HCT116 (cell line): Measurements from ENCODE around the gene CNOT10.

ENCODE experiments used
- POLR2A ChIP-seq: IDR thresholded peaks from 2 replicates; pipeline ENCODE4 v1.7.0; 2011; ENCODE audit warnings: borderline replicate concordance; ENCODE audit not compliant: insufficient read depth, insufficient read length; ENCODE audit errors: extremely low read depth
- TF ChIP-seq, protein P1 (sequence below), 3 experiments: fragments of 200-600 bp in 1 of 3; sonication (generic) in 1 of 3; IDR thresholded peaks in 2 of 3; conservative IDR thresholded peaks in 1 of 3; 2 replicates each; pipeline ENCODE4 v1.5.1; 2012 to 2017; ENCODE audit warnings: low read depth in 2 of 3, low read length in 2 of 3, antibody characterized with exemption in 1 of 3, borderline replicate concordance in 1 of 3, control low read depth in 1 of 3, mild to moderate bottlenecking in 1 of 3, mixed read lengths in 1 of 3, mixed run types in 1 of 3, moderate library complexity in 1 of 3; ENCODE audit not compliant: insufficient read depth in 1 of 3

- TF ChIP-seq, protein P1, sequence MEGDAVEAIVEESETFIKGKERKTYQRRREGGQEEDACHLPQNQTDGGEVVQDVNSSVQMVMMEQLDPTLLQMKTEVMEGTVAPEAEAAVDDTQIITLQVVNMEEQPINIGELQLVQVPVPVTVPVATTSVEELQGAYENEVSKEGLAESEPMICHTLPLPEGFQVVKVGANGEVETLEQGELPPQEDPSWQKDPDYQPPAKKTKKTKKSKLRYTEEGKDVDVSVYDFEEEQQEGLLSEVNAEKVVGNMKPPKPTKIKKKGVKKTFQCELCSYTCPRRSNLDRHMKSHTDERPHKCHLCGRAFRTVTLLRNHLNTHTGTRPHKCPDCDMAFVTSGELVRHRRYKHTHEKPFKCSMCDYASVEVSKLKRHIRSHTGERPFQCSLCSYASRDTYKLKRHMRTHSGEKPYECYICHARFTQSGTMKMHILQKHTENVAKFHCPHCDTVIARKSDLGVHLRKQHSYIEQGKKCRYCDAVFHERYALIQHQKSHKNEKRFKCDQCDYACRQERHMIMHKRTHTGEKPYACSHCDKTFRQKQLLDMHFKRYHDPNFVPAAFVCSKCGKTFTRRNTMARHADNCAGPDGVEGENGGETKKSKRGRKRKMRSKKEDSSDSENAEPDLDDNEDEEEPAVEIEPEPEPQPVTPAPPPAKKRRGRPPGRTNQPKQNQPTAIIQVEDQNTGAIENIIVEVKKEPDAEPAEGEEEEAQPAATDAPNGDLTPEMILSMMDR (IDR thresholded peaks at IDR 0.05 in 2 of 3, conservative IDR thresholded peaks at IDR 0.05 in 1 of 3; ENCODE audit: borderline replicate concordance in 1 of 3, insufficient read depth in 1 of 3, low read depth in 2 of 3, low read length in 2 of 3) = no peak
- no peak for TF ChIP-seq POLR2A
Observed at GRCh38 chr3:32706348-32707025, 21.5 kb downstream of the CNOT10 start.
